NCI-H2196 (cell line): ENCODE measurements around the gene KCNG1.
"Not testable (repeated sequence)": the region's sequence is repeated elsewhere in the genome, so short reads cannot be mapped to it uniquely, and the experiment has no call there.

ENCODE experiments used
- DNase-seq: peaks from one replicate; lab custom pipeline; 2025; ENCODE audit not compliant: unreplicated experiment; lab: John Stamatoyannopoulos, UW

Gene KCNG1

GRCh38 chr20:50987493-50988210 is 35.3 kb downstream of the KCNG1 start:
- DNase-seq = peak; percentile 85

DNA sequence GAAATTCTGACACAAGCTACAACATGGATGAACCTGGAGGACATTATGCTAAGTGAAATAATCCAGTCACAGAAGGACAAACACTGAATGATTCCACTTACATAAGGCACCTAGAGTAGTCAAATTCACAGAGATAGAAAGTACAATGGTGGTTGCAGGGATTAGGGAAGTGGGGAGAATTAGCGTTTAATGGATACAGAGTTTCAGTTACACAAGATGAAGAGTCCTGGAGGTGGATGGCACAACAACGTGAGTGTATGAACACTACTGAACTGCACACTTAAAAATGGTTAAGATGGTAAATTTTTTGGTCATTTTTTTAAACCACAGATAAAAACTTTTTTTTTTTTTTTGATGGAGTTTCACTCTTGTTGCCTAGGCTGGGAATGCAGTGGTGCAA is 39.6 kb downstream of the KCNG1 start:
- no peak for DNase-seq

DNA sequence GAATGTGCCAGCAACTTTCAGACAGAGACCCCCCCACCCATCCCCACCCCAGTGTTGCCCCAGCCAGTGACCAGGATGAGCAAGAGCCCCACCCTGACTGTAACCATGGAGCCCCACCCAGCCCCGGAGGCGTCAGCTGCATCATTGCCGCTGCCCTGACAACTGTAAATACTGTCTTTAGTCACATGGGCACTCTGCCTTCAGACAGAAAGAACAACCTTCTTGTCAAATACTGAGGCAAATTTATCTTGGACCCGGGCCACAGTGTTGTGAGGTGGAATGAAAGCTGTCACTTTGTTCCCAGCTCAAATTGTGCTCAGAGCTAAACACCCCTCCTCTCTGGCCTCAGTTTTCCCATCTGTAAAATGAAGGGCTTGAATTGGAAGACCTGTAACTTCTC is 40.5 kb downstream of the KCNG1 start:
- peak; percentile 38 for DNase-seq

DNA sequence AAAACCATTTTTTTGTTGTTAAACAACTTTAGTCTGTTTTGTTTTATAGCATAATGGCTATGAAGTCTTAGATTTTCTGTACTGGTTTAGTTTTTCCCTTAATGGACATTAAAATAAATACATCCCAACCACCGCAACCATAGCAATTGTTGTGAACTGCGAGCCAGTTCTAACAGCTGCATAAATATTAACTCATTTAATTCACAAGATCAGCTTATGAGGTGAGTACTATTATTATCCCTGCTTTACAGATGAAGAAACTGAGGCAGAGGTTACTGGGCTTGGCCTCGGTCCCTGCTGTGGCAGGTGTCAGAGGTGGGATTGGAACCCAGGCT is 41.2 kb downstream of the KCNG1 start:
- no peak for DNase-seq

- DNase-seq = peak; percentile 69
Measured at GRCh38 chr20:50980851-50981713, 41.8 kb downstream of the KCNG1 start.

- DNase-seq = no peak
Measured at GRCh38 chr20:50980071-50980681, 42.7 kb downstream of the KCNG1 start.

DNA sequence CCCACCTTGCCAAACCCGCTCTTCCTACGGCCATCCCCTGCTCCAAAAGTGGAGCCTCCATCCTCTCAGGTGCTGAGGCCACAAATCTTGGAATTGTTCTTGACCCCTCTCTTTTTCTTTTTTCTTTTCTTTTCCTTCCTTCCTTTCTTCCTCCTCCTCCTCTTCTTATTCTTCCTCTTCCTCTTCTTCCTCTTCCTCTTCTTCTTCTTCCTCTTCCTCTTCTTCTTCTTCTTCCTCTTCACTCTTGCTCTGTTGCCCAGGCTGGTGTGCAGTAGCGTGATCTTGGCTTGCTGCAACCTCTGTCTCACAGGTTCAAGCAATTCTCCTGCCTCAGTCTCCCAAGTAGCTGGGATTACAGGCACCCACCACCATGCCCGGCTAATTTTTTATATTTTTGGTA is 44.4 kb downstream of the KCNG1 start:
- not testable (repeated sequence) for DNase-seq

GRCh38 chr20:50977066-50978021 is 45.6 kb downstream of the KCNG1 start:
- no peak for DNase-seq

DNA sequence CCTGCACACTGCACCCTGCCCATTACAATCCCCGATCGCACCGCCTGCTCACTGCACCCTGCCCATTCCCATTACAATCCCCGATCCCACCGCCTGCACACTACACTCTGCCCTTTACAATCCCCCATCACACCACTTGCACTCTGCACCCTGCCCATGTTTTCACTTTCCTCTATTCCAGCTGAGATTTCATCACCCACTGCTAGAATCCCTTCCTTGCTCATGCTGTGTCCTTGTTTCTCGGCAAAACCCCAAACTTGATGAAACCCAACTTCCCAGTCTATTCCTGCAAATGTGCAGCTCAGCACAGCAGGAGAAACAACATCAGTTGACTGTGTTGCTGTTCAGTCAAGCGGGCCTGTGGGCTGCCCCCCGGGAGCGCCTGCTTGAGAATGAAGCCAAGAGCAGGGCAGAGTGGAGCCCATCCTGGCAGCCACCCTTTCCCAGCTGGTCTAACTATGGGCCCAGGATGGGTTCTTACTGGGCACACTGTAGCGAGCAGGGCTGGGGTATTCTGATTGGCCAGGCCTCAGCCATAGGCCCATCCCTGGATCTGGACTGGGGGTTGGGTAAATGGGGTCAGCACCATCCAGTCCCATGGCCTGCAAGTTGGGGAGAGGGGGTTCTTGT is 47.1 kb downstream of the KCNG1 start:
- DNase-seq = no peak

- no peak for DNase-seq
Measured at GRCh38 chr20:50969912-50970311, 53.0 kb downstream of the KCNG1 start.

- DNase-seq = no peak
Measured at GRCh38 chr20:50969435-50969834, 53.5 kb downstream of the KCNG1 start.

- DNase-seq = no peak
Measured at GRCh38 chr20:50968289-50968688, 54.6 kb downstream of the KCNG1 start.

DNA sequence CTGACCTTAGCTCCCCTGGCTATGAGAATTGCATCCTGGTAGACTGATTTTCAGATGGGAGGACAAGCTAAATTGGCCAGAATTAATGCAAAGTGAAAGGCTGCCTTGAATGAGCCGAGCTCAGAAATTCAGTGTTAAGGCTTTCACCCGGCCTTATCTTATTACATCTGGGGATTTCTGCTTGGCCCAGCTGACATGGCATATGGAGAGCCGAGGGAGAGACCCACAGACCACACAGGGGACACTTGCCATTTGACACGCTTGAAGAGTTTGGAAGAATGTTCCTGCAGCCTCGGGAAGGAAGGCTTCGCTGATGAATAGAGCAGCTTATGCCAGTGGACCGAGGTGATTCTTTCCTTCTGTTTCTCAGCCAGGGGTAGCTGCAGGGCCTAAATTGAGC is 55.3 kb downstream of the KCNG1 start:
- DNase-seq = no peak

GRCh38 chr20:50959543-50960126 is 63.3 kb downstream of the KCNG1 start:
- no peak for DNase-seq

DNA sequence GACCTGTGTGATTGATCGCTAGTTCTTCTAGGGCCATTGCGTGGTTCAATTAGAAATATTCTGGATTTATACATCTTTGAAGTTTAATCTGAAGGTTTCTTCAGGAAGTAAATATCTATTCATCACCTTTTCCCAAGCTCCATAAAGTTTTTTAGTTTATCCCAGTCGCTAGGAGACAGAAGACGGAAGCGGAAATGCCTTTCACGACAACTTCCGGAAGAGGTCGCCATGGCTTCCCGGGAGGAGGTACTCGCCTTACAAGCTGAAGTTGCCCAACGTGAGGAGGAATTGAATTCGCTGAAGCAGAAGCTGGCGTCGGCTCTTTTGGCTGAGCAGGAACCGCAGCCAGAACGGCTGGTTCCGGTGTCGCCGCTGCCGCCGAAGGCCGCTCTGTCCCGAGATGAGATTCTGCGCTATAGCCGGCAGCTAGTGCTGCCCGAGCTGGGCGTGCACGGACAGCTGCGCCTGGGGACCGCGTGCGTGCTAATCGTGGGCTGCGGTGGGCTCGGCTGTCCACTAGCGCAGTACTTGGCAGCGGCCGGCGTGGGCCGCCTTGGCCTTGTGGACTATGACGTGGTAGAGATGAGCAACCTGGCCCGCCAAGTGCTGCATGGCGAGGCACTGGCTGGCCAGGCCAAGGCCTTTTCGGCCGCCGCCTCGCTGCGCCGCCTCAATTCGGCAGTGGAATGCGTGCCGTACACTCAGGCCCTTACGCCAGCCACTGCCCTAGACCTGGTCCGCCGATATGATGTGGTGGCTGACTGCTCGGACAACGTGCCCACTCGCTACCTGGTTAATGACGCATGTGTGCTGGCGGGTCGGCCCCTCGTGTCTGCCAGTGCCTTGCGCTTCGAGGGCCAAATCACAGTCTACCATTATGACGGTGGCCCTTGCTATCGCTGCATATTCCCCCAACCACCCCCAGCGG is 64.0 kb downstream of the KCNG1 start, which contains the start of gene MOCS3:
TSS of gene MOCS3 (plus strand) at position 204 of the 928 bp plus-strand sequence. CDS start at position 229, 25 bp downstream.
- DNase-seq = peak; percentile 94

GRCh38 chr20:50957798-50958614 is 64.9 kb downstream of the KCNG1 start, which contains the start of gene DPM1:
DPM1 (minus strand) TSS chr20:50958532; CDS start chr20:50958523, 9 bp downstream.
- peak; percentile 94 for DNase-seq

- DNase-seq = no peak
Measured at GRCh38 chr20:50957276-50957675, 65.6 kb downstream of the KCNG1 start.

DNA sequence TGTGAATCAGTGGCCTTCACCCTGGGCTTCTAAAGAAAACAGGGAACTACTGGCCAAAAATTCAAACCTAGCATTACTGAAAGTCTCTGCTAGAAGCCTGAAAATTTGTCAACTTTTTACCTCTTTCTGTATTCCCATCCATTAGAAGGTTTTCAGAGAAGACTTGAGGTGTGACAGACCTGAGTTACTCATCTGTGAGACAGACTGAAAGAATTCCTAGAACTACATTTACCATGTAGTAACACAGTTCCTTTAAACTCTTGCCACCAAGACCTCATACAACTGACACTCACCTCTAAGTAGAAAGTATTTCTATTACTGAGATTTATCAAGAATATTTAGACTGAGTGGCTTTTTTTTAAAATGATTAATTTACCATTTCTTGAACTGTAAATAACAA is 69.1 kb downstream of the KCNG1 start:
- DNase-seq = no peak
